Ishikawa (cell line): Measurements from ENCODE around the gene IGF2BP3.

Experiments used
- CEBPB ChIP-seq: IDR thresholded peaks from 2 replicates; pipeline ENCODE4 v1.6.1; 2012
- CREB1 ChIP-seq: IDR thresholded peaks from 2 replicates; pipeline ENCODE4 v1.6.1; 2012; ENCODE audit warnings: low read depth
- EGR1 ChIP-seq: IDR thresholded peaks from 2 replicates; pipeline ENCODE4 v1.6.1; 2012
- EP300 ChIP-seq: IDR thresholded peaks from 2 replicates; pipeline ENCODE4 v1.6.1; 2012; ENCODE audit warnings: borderline replicate concordance
- FOXM1 ChIP-seq: IDR thresholded peaks from 2 replicates; pipeline ENCODE4 v1.6.1; 2012; ENCODE audit warnings: low read depth, borderline replicate concordance
- NFIC ChIP-seq: IDR thresholded peaks from 2 replicates; pipeline ENCODE4 v1.6.1; 2012
- RAD21 ChIP-seq: IDR thresholded peaks from 2 replicates; pipeline ENCODE4 v1.6.1; 2012; ENCODE audit warnings: low read depth
- TAF1 ChIP-seq: IDR thresholded peaks from 2 replicates; pipeline ENCODE4 v1.6.1; 2012; ENCODE audit warnings: low read depth, mild to moderate bottlenecking
- TCF12 ChIP-seq: IDR thresholded peaks from 2 replicates; pipeline ENCODE4 v1.6.1; 2012; ENCODE audit warnings: low read depth
- TEAD4 ChIP-seq: IDR thresholded peaks from 2 replicates; pipeline ENCODE4 v1.6.1; 2012
- USF1 ChIP-seq: IDR thresholded peaks from 2 replicates; pipeline ENCODE4 v1.6.1; 2012
- YY1 ChIP-seq: IDR thresholded peaks from 2 replicates; pipeline ENCODE4 v1.6.1; 2012; ENCODE audit warnings: low read depth
- ZBTB7A ChIP-seq: IDR thresholded peaks from 2 replicates; pipeline ENCODE4 v1.6.1; 2012; ENCODE audit warnings: low read depth
- TF ChIP-seq, protein P1 (sequence below): IDR thresholded peaks from 2 replicates; pipeline ENCODE4 v1.6.1; 2012; ENCODE audit warnings: low read depth, mild to moderate bottlenecking
- TF ChIP-seq, protein P2 (sequence below): IDR thresholded peaks from 2 replicates; pipeline ENCODE4 v1.6.1; 2012

IGF2BP3 gene

GRCh38 chr7:23378996-23379395 lies 91.3 kb downstream of the IGF2BP3 start:
- TF ChIP-seq TCF12, result no peak
- TF ChIP-seq EP300, result no peak
- TF ChIP-seq, protein P1, sequence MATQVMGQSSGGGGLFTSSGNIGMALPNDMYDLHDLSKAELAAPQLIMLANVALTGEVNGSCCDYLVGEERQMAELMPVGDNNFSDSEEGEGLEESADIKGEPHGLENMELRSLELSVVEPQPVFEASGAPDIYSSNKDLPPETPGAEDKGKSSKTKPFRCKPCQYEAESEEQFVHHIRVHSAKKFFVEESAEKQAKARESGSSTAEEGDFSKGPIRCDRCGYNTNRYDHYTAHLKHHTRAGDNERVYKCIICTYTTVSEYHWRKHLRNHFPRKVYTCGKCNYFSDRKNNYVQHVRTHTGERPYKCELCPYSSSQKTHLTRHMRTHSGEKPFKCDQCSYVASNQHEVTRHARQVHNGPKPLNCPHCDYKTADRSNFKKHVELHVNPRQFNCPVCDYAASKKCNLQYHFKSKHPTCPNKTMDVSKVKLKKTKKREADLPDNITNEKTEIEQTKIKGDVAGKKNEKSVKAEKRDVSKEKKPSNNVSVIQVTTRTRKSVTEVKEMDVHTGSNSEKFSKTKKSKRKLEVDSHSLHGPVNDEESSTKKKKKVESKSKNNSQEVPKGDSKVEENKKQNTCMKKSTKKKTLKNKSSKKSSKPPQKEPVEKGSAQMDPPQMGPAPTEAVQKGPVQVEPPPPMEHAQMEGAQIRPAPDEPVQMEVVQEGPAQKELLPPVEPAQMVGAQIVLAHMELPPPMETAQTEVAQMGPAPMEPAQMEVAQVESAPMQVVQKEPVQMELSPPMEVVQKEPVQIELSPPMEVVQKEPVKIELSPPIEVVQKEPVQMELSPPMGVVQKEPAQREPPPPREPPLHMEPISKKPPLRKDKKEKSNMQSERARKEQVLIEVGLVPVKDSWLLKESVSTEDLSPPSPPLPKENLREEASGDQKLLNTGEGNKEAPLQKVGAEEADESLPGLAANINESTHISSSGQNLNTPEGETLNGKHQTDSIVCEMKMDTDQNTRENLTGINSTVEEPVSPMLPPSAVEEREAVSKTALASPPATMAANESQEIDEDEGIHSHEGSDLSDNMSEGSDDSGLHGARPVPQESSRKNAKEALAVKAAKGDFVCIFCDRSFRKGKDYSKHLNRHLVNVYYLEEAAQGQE, result no peak
- TF ChIP-seq USF1, result no peak
- TF ChIP-seq, protein P2, sequence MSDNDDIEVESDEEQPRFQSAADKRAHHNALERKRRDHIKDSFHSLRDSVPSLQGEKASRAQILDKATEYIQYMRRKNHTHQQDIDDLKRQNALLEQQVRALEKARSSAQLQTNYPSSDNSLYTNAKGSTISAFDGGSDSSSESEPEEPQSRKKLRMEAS, result no peak
- no peak for TF ChIP-seq ZBTB7A
- TF ChIP-seq TEAD4, result no peak
- no peak for TF ChIP-seq FOXM1
- no peak for TF ChIP-seq YY1
- no peak for TF ChIP-seq TAF1
- TF ChIP-seq EGR1, result no peak
- TF ChIP-seq NFIC, result no peak
- no peak for TF ChIP-seq RAD21
- no peak for TF ChIP-seq CEBPB
- no peak for TF ChIP-seq CREB1

DNA sequence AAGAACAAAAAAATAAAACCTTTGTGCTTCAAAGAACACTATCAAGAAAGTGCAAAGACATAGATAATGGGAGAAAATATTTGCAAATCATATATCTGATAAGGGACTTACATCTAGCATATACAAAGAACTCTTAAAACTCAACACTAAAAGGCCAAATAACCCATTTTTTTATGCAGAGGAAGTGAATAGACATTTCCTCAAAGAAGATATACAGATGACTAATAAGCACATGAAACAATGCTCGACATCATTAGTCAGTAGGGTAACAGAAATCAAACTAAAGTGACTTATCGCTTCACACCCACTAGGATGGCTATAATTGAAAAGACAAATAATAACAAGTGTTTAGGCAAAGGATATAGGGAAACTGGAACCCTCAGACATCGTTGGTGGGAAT lies 93.2 kb downstream of the IGF2BP3 start:
- TF ChIP-seq EP300 (no peak), ZBTB7A (no peak), RAD21 (no peak), TCF12 (no peak), CREB1 (no peak), USF1 (no peak), CEBPB (no peak), EGR1 (no peak), TAF1 (no peak), FOXM1 (no peak)
- TF ChIP-seq, protein P1, result no peak

- no peak for TF ChIP-seq RAD21
- TF ChIP-seq TEAD4, result no peak
- TF ChIP-seq EGR1, result no peak
- no peak for TF ChIP-seq TAF1
- no peak for TF ChIP-seq USF1
- TF ChIP-seq CEBPB, result no peak
- no peak for TF ChIP-seq NFIC
- TF ChIP-seq, protein P1, result no peak
- TF ChIP-seq FOXM1, result no peak
- TF ChIP-seq EP300, result no peak
- TF ChIP-seq YY1, result no peak
- TF ChIP-seq ZBTB7A, result no peak
- no peak for TF ChIP-seq TCF12
- TF ChIP-seq CREB1, result no peak
- TF ChIP-seq, protein P2, result no peak
These were observed 96.9 kb downstream of the IGF2BP3 start for GRCh38 chr7:23373151-23374004.
